GM23338 (cell line): Measurements from ENCODE around the gene ENTR1. TPM values are rescaled to one million over a fixed set of nuclear protein-coding genes. Genes with fewer than 3 reads are reported as not detected.

Source experiments
- ATAC-seq: fragments of 200-7000 bp; cut with Tn5 transposase; 3 replicates; pipeline ENCODE4 v1.9.1; 2020
- DNase-seq: peaks from one replicate; pipeline ENCODE4 v3.0.0-alpha.2; 2015; ENCODE audit warnings: low spot score
- H2AFZ ChIP-seq: fragments of 200-600 bp; sonication (generic); 2 replicates; pipeline ENCODE4 v1.8.0; 2016; ENCODE audit warnings: antibody characterized with exemption, mild to moderate bottlenecking, moderate library complexity
- H3F3A ChIP-seq: fragments of 200-600 bp; sonication (generic); replicated peaks from 2 replicates; pipeline ENCODE4 v1.8.0; 2017; ENCODE audit warnings: antibody characterized with exemption, mixed run types, low read depth
- H3K27ac ChIP-seq: fragments of 200-600 bp; sonication (generic); 2 replicates; pipeline ENCODE4 v1.6.1; 2016; ENCODE audit warnings: low read depth
- H3K27me3 ChIP-seq: fragments of 200-600 bp; sonication (generic); 2 replicates; pipeline ENCODE4 v1.8.0; 2016; ENCODE audit warnings: mild to moderate bottlenecking, mixed run types, moderate library complexity; ENCODE audit not compliant: insufficient read depth
- H3K36me3 ChIP-seq: fragments of 200-600 bp; sonication (generic); 2 replicates; pipeline ENCODE4 v1.8.0; 2016; ENCODE audit warnings: mild to moderate bottlenecking; ENCODE audit not compliant: insufficient read depth
- H3K4me1 ChIP-seq: fragments of 200-600 bp; sonication (generic); 2 replicates; pipeline ENCODE4 v1.8.0; 2016; ENCODE audit warnings: mild to moderate bottlenecking, moderate library complexity; ENCODE audit not compliant: insufficient read depth
- H3K4me2 ChIP-seq: fragments of 200-600 bp; sonication (generic); 2 replicates; pipeline ENCODE4 v1.7.1; 2017; ENCODE audit warnings: mixed run types
- H3K4me3 ChIP-seq: fragments of 200-600 bp; sonication (generic); 2 replicates; pipeline ENCODE4 v1.6.1; 2016; ENCODE audit warnings: mixed run types
- H3K79me2 ChIP-seq: fragments of 200-600 bp; sonication (generic); replicated peaks from 2 replicates; pipeline ENCODE4 v1.8.0; 2017; ENCODE audit warnings: mild to moderate bottlenecking; ENCODE audit not compliant: insufficient read depth
- H3K9me2 ChIP-seq: fragments of 200-600 bp; sonication (generic); 2 replicates; pipeline ENCODE4 v1.8.0; 2017; ENCODE audit not compliant: insufficient read depth
- H4K20me1 ChIP-seq: fragments of 200-600 bp; sonication (generic); replicated peaks from 2 replicates; pipeline ENCODE4 v1.8.0; 2017; ENCODE audit warnings: mild to moderate bottlenecking; ENCODE audit not compliant: insufficient read depth
- H3K27ac Mint-ChIP-seq: 2 replicates; pipeline ENCODE4 v1.8.0; 2020; ENCODE audit warnings: inconsistent platforms, mild to moderate bottlenecking, moderate library complexity, mixed read lengths
- H3K27me3 Mint-ChIP-seq: 3 replicates; pipeline ENCODE4 v1.8.0; 2022; ENCODE audit warnings: low read depth, mild to moderate bottlenecking, moderate library complexity, mixed read lengths, inconsistent platforms; ENCODE audit not compliant: insufficient read depth, poor library complexity
- H3K36me3 Mint-ChIP-seq: 3 replicates; pipeline ENCODE4 v1.8.0; 2021; ENCODE audit warnings: low read depth, mild to moderate bottlenecking, inconsistent platforms, moderate library complexity, mixed read lengths
- H3K4me1 Mint-ChIP-seq: 3 replicates; pipeline ENCODE4 v1.8.0; 2020; ENCODE audit warnings: mild to moderate bottlenecking, inconsistent platforms, mixed read lengths
- H3K4me3 Mint-ChIP-seq: 3 replicates; pipeline ENCODE4 v1.8.0; 2021; ENCODE audit warnings: moderate library complexity, mild to moderate bottlenecking, inconsistent platforms, mixed read lengths
- H3K9me3 Mint-ChIP-seq: 3 replicates; pipeline ENCODE4 v1.8.0; 2020; ENCODE audit warnings: moderate library complexity, mild to moderate bottlenecking, inconsistent platforms, mixed read lengths
- CREB1 ChIP-seq: fragments of 250-450 bp; sonication (Bioruptor Pico); IDR thresholded peaks from 2 replicates; pipeline ENCODE4 v1.5.0; 2020; ENCODE audit warnings: low read depth, mild to moderate bottlenecking, moderate library complexity
- ETS1 ChIP-seq: IDR thresholded peaks from 2 replicates; pipeline ENCODE4 v1.6.1; 2016; ENCODE audit warnings: antibody characterized with exemption
- EZH2 ChIP-seq: fragments of 200-600 bp; sonication (generic); IDR thresholded peaks from one replicate; pipeline ENCODE4 v1.8.0; 2017; ENCODE audit warnings: antibody characterized with exemption, mild to moderate bottlenecking, low read depth; ENCODE audit not compliant: unreplicated experiment
- EZH2phosphoT487 ChIP-seq: fragments of 200-600 bp; sonication (generic); IDR thresholded peaks from one replicate; pipeline ENCODE4 v1.8.1; 2018; ENCODE audit warnings: antibody characterized with exemption; ENCODE audit not compliant: unreplicated experiment
- JUNB ChIP-seq: IDR thresholded peaks from one replicate; pipeline ENCODE4 v1.6.1; 2016; ENCODE audit warnings: antibody characterized with exemption; ENCODE audit not compliant: unreplicated experiment
- NANOG ChIP-seq: IDR thresholded peaks from 2 replicates; pipeline ENCODE4 v1.6.1; 2016; ENCODE audit warnings: antibody characterized with exemption, borderline replicate concordance
- POLR2AphosphoS5 ChIP-seq: IDR thresholded peaks from 2 replicates; pipeline ENCODE4 v1.6.1; 2016; ENCODE audit warnings: antibody characterized with exemption, low read depth
- STAT1 ChIP-seq: IDR thresholded peaks from one replicate; pipeline ENCODE4 v1.6.1; 2016; ENCODE audit warnings: antibody characterized with exemption; ENCODE audit not compliant: unreplicated experiment
- ZNF114 ChIP-seq: fragments of 250-450 bp; sonication (Bioruptor Pico); IDR thresholded peaks from 2 replicates; pipeline ENCODE4 v1.5.0; 2020; ENCODE audit warnings: mild to moderate bottlenecking, moderate library complexity
- ZNF331 ChIP-seq: fragments of 250-450 bp; sonication (Bioruptor Pico); IDR thresholded peaks from 2 replicates; pipeline ENCODE4 v1.5.0; 2020; ENCODE audit warnings: low read depth, mild to moderate bottlenecking, moderate library complexity
- ZNF462 ChIP-seq: fragments of 250-450 bp; sonication (Bioruptor Pico); IDR thresholded peaks from 2 replicates; pipeline ENCODE4 v1.5.0; 2020; ENCODE audit warnings: mild to moderate bottlenecking, moderate library complexity
- polyA plus RNA-seq: library from polyadenylated mRNA; unstranded; fragments of >200 nt; fragmentation: Nextera tagmentation; extraction: Ambion mirVana; gene quantifications from 2 replicates; pipeline ENCODE4 v1.2.1, GENCODE V29; 2016
- total RNA-seq: library from RNA; depleted of rRNA; stranded (reverse); fragments of >200 nt; shearing (Covaris generic); gene quantifications from 2 replicates; pipeline ENCODE4 v1.2.3, GENCODE V29; 2014
- TF ChIP-seq, protein P1 (sequence below): IDR thresholded peaks from one replicate; pipeline ENCODE4 v1.6.1; 2018; ENCODE audit warnings: antibody characterized with exemption; ENCODE audit not compliant: unreplicated experiment
- TF ChIP-seq, protein P2 (sequence below), 2 experiments: fragments of 200-600 bp in 1 of 2; sonication (generic) in 1 of 2; conservative IDR thresholded peaks; 2 replicates each; pipeline versions ENCODE4 v1.5.1 to v1.6.1; 2016 to 2017; ENCODE audit warnings: antibody characterized with exemption in 2 of 2, low read depth in 2 of 2, mild to moderate bottlenecking in 2 of 2, moderate library complexity in 1 of 2

ENTR1 gene
- total and polyA plus RNA-seq, 2 experiments from 2014 or later, result 25.6 to 91.9 TPM

DNA sequence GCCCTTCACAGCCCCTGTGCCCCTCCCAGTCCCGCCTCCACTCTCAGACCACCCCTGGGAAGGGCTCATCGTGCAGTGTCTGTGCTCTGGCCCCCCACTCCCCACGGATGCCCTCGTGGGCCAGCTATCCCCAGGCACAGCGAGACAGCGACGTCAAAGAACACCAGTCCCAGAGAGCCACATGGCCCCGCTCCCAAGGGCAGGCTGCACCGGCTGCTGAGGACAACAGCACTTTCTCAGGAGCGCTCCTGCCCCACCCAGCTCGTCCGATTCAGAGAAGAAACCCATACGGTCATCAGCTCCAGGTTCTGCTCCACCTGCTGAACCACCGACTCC lies 5.6 kb downstream of the ENTR1 start:
- ATAC-seq (no peak), DNase-seq (no peak)
- peaks cover 25% of the 10 kb centered on the region for H3K36me3 ChIP-seq
- peaks cover 10% of the 10 kb centered on the region; the same call in 1 of the 2 replicates for H3K4me1 ChIP-seq
- Mint-ChIP-seq H3K27me3 (peaks cover 19% of the 10 kb centered on the region), H3K27ac (no peak overlapping the region), H3K9me3 (no peaks in the 10 kb centered on the region; the same call in 2 of the 3 replicates), H3K4me1 (peaks cover 14% of the 10 kb centered on the region), H3K4me3 (no peak overlapping the region), H3K36me3 (peaks cover 69% of the 10 kb centered on the region)
- H2AFZ ChIP-seq, result no peak overlapping the region
- H3F3A ChIP-seq, result peaks cover 27% of the 10 kb centered on the region
- H3K4me3 ChIP-seq, result no peak overlapping the region
- no peak overlapping the region for H3K4me2 ChIP-seq
- peaks cover 8% of the 10 kb centered on the region for H4K20me1 ChIP-seq
- TF ChIP-seq EZH2 (no peak), ZNF331 (CRISPR knock-in tag) (no peak), STAT1 (no peak), POLR2AphosphoS5 (no peak), NANOG (no peak), JUNB (no peak), ETS1 (no peak), EZH2phosphoT487 (no peak), CREB1 (no peak), ZNF462 (no peak), ZNF114 (no peak)
- TF ChIP-seq, protein P1, sequence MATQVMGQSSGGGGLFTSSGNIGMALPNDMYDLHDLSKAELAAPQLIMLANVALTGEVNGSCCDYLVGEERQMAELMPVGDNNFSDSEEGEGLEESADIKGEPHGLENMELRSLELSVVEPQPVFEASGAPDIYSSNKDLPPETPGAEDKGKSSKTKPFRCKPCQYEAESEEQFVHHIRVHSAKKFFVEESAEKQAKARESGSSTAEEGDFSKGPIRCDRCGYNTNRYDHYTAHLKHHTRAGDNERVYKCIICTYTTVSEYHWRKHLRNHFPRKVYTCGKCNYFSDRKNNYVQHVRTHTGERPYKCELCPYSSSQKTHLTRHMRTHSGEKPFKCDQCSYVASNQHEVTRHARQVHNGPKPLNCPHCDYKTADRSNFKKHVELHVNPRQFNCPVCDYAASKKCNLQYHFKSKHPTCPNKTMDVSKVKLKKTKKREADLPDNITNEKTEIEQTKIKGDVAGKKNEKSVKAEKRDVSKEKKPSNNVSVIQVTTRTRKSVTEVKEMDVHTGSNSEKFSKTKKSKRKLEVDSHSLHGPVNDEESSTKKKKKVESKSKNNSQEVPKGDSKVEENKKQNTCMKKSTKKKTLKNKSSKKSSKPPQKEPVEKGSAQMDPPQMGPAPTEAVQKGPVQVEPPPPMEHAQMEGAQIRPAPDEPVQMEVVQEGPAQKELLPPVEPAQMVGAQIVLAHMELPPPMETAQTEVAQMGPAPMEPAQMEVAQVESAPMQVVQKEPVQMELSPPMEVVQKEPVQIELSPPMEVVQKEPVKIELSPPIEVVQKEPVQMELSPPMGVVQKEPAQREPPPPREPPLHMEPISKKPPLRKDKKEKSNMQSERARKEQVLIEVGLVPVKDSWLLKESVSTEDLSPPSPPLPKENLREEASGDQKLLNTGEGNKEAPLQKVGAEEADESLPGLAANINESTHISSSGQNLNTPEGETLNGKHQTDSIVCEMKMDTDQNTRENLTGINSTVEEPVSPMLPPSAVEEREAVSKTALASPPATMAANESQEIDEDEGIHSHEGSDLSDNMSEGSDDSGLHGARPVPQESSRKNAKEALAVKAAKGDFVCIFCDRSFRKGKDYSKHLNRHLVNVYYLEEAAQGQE, result no peak
- TF ChIP-seq, protein P2, sequence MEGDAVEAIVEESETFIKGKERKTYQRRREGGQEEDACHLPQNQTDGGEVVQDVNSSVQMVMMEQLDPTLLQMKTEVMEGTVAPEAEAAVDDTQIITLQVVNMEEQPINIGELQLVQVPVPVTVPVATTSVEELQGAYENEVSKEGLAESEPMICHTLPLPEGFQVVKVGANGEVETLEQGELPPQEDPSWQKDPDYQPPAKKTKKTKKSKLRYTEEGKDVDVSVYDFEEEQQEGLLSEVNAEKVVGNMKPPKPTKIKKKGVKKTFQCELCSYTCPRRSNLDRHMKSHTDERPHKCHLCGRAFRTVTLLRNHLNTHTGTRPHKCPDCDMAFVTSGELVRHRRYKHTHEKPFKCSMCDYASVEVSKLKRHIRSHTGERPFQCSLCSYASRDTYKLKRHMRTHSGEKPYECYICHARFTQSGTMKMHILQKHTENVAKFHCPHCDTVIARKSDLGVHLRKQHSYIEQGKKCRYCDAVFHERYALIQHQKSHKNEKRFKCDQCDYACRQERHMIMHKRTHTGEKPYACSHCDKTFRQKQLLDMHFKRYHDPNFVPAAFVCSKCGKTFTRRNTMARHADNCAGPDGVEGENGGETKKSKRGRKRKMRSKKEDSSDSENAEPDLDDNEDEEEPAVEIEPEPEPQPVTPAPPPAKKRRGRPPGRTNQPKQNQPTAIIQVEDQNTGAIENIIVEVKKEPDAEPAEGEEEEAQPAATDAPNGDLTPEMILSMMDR (conservative IDR thresholded peaks at IDR 0.05; ENCODE audit: low read depth in 2 of 2), result no peak
- H3K9me2 ChIP-seq, result no peaks in the 10 kb centered on the region
- no peak overlapping the region for H3K27ac ChIP-seq
- peaks cover 22% of the 10 kb centered on the region for H3K79me2 ChIP-seq
- no peaks in the 10 kb centered on the region for H3K27me3 ChIP-seq
